ENCODE measurements around the gene AP1G2. TPM values are rescaled to one million over a fixed set of nuclear protein-coding genes. Genes with fewer than 3 reads are reported as not detected.

The AP1G2 gene
- total RNA-seq, 1 experiment from 2014 or later, result 26.0 TPM

- H3K9me3 ChIP-seq (ENCODE audit: low read depth, low read length, poor library complexity, severe bottlenecking), result no peaks in the 10 kb centered on the region
- no peak for DNase-seq (ENCODE audit: low spot score)
Observed at GRCh38 chr14:23559926-23560520, 7.6 kb downstream of the AP1G2 start.

GRCh38 chr14:23559010-23559925 lies 8.3 kb downstream of the AP1G2 start:
- no peaks in the 10 kb centered on the region for H3K9me3 ChIP-seq (ENCODE audit: low read depth, low read length, poor library complexity, severe bottlenecking)
- H3K27ac ChIP-seq (ENCODE audit: low read depth, low read length, poor library complexity, severe bottlenecking), result peak overlapping the region; percentile 61
- intact Hi-C loops (cut with micrococcal nuclease; ENCODE audit: unreplicated experiment), result loop anchor here (1.0 to 2.0 kb wide), 2 partner anchors 230 to 294 kb away; no protein-coding TSS in a partner anchor
- no peaks in the 10 kb centered on the region for H3K27me3 ChIP-seq (replicated peaks; ENCODE audit: insufficient read depth, low read depth, low read length, poor library complexity)
- BruUV-seq (replicated peaks), result no TSS peak
- no peak overlapping the region for H3K4me3 ChIP-seq (ENCODE audit: low read depth, low read length, poor library complexity, severe bottlenecking)
- peaks cover 8% of the 10 kb centered on the region for H3K4me1 ChIP-seq (ENCODE audit: insufficient read depth, low read length, poor library complexity, severe bottlenecking)
- DNase-seq (ENCODE audit: low spot score), result peak; percentile 85
- peaks cover 11% of the 10 kb centered on the region for H3K36me3 ChIP-seq (ENCODE audit: insufficient read depth, low read length, poor library complexity, severe bottlenecking)
- TF ChIP-seq EZH2 (IDR thresholded peaks at IDR 0.05; ENCODE audit: borderline replicate concordance, low read depth, low read length, poor library complexity, severe bottlenecking) (no peak), CTCF (conservative IDR thresholded peaks at IDR 0.05; ENCODE audit: low read depth, low read length) (peak; percentile 98)
- ChIA-PET POLR2A (ENCODE audit: low non-redundant PET) (interaction anchor here (0.6 kb wide), 2 partner anchors 79 to 582 kb away, joined by 3 read pairs; no protein-coding TSS in a partner anchor), CTCF (interaction anchor here (0.6 to 3.3 kb wide), 3 partner anchors 10 to 237 kb away, joined by 3 to 29 read pairs (median 3); no protein-coding TSS in a partner anchor)

More at GRCh38 chr14:23559926-23560520, 7.6 kb downstream of the AP1G2 start:
- Histone ChIP-seq H3K27ac (ENCODE audit: low read depth, low read length, poor library complexity, severe bottlenecking) (no peak overlapping the region), H3K4me3 (ENCODE audit: low read depth, low read length, poor library complexity, severe bottlenecking) (no peak overlapping the region), H3K27me3 (replicated peaks; ENCODE audit: insufficient read depth, low read depth, low read length, poor library complexity) (no peaks in the 10 kb centered on the region), H3K36me3 (ENCODE audit: insufficient read depth, low read length, poor library complexity, severe bottlenecking) (peaks cover 11% of the 10 kb centered on the region), H3K4me1 (ENCODE audit: insufficient read depth, low read length, poor library complexity, severe bottlenecking) (peaks cover 8% of the 10 kb centered on the region)
- TF ChIP-seq EZH2 (IDR thresholded peaks at IDR 0.05; ENCODE audit: borderline replicate concordance, low read depth, low read length, poor library complexity, severe bottlenecking) (no peak), CTCF (conservative IDR thresholded peaks at IDR 0.05; ENCODE audit: low read depth, low read length) (no peak)
- CTCF ChIA-PET, result interaction anchor here (0.6 to 3.3 kb wide), 4 partner anchors 10 to 1429 kb away, joined by 3 to 29 read pairs (median 3); no protein-coding TSS in a partner anchor
- intact Hi-C loops (cut with micrococcal nuclease; ENCODE audit: unreplicated experiment), result loop anchor here (1.0 to 2.0 kb wide), 2 partner anchors 231 to 295 kb away; no protein-coding TSS in a partner anchor
- BruUV-seq (replicated peaks), result no TSS peak
- POLR2A ChIA-PET (ENCODE audit: low non-redundant PET), result interaction anchor here (0.6 kb wide), 1 partner anchor 80 kb away, joined by 3 read pairs; no protein-coding TSS in a partner anchor

- no peak for DNase-seq (ENCODE audit: low spot score)
- Histone ChIP-seq H3K4me1 (ENCODE audit: insufficient read depth, low read length, poor library complexity, severe bottlenecking) (peaks cover 8% of the 10 kb centered on the region), H3K27me3 (replicated peaks; ENCODE audit: insufficient read depth, low read depth, low read length, poor library complexity) (no peaks in the 10 kb centered on the region), H3K9me3 (ENCODE audit: low read depth, low read length, poor library complexity, severe bottlenecking) (no peaks in the 10 kb centered on the region), H3K27ac (ENCODE audit: low read depth, low read length, poor library complexity, severe bottlenecking) (no peak overlapping the region), H3K4me3 (ENCODE audit: low read depth, low read length, poor library complexity, severe bottlenecking) (no peak overlapping the region), H3K36me3 (ENCODE audit: insufficient read depth, low read length, poor library complexity, severe bottlenecking) (peaks cover 11% of the 10 kb centered on the region)
- no peak for TF ChIP-seq EZH2 (IDR thresholded peaks at IDR 0.05; ENCODE audit: borderline replicate concordance, low read depth, low read length, poor library complexity, severe bottlenecking)
- no peak for TF ChIP-seq CTCF (conservative IDR thresholded peaks at IDR 0.05; ENCODE audit: low read depth, low read length)
- CTCF ChIA-PET, result interaction anchor here (0.9 to 3.3 kb wide), 3 partner anchors 77 to 237 kb away, joined by 3 to 29 read pairs (median 3); no protein-coding TSS in a partner anchor
- no TSS peak for BruUV-seq (replicated peaks)
- intact Hi-C loops (cut with micrococcal nuclease; ENCODE audit: unreplicated experiment), result loop anchor here (1.0 to 2.0 kb wide), 2 partner anchors 230 to 293 kb away; no protein-coding TSS in a partner anchor
- POLR2A ChIA-PET (ENCODE audit: low non-redundant PET), result interaction anchor here (0.6 kb wide), 1 partner anchor 582 kb away, joined by 3 read pairs; no protein-coding TSS in a partner anchor
Observed at GRCh38 chr14:23558346-23559009, 9.1 kb downstream of the AP1G2 start.

All from A673 (cell line).